ENCODE measurements around the gene UGT1A8.

- no peak for TF ChIP-seq CTCF (IDR thresholded peaks at IDR 0.05)
- no peak for TF ChIP-seq POLR2AphosphoS5 (IDR thresholded peaks at IDR 0.05; ENCODE audit: low read depth, low read length)
- no peak for TF ChIP-seq TAF1 (IDR thresholded peaks at IDR 0.05; ENCODE audit: borderline replicate concordance, low read depth, low read length)
- TF ChIP-seq ZBTB33 (IDR thresholded peaks at IDR 0.05; ENCODE audit: borderline replicate concordance, low read depth), result no peak
- no peak for TF ChIP-seq USF2 (IDR thresholded peaks at IDR 0.05; ENCODE audit: borderline replicate concordance, low read depth, low read length)
- TF ChIP-seq EZH2phosphoT487 (IDR thresholded peaks at IDR 0.05; ENCODE audit: borderline replicate concordance, low read depth), result no peak
- no peak for TF ChIP-seq CHD2 (IDR thresholded peaks at IDR 0.05; ENCODE audit: low read length, partially characterized antibody)
- no peak for TF ChIP-seq RFX5 (IDR thresholded peaks at IDR 0.05; ENCODE audit: low read length)
- no peak for TF ChIP-seq FOXM1 (IDR thresholded peaks at IDR 0.05; ENCODE audit: low read depth)
- no peak for TF ChIP-seq SMC3 (IDR thresholded peaks at IDR 0.05; ENCODE audit: low read depth, low read length)
- TF ChIP-seq EP300 (IDR thresholded peaks at IDR 0.05; ENCODE audit: borderline replicate concordance in 1 of 2, low read depth in 1 of 2, low read length in 1 of 2), result no peak
- TF ChIP-seq RAD21 (IDR thresholded peaks at IDR 0.05; ENCODE audit: low read length), result no peak
- TF ChIP-seq REST (IDR thresholded peaks at IDR 0.05; ENCODE audit: low read depth, low read length), result no peak
- TF ChIP-seq USF1 (IDR thresholded peaks at IDR 0.05; ENCODE audit: borderline replicate concordance, low read depth), result no peak
Observed at GRCh38 chr2:233689031-233689430, 71.6 kb downstream of the UGT1A8 start.

All from SK-N-SH (cell line).